K562 (cell line): ENCODE data around the gene ITGB2. TPM values are rescaled to one million over a fixed set of nuclear protein-coding genes. Genes with fewer than 3 reads are reported as not detected.

Source experiments
- ATAC-seq: fragments of 200-7000 bp; cut with Tn5 transposase; 3 replicates; pipeline ENCODE4 v1.9.1; 2020; ENCODE audit warnings: moderate library complexity
- BruUV-seq: library from RNA; stranded (reverse); fragments of 400-500 nt; replicated peaks from 2 replicates; lab custom pipeline; 2021; lab: Mats Ljungman, UMichigan
- CTCF ChIA-PET: fragments of 300-600 bp; formaldehyde crosslinking; extraction: SDS; loops from one replicate; lab custom pipeline; 2021; ENCODE audit warnings: low intra/inter-chr PET ratio; lab: Yijun Ruan, JAX
- POLR2A ChIA-PET: fragments of 300-600, 350-650 bp; sonication (Branson Sonifier 250); formaldehyde crosslinking; extraction: SDS; loops from one replicate; lab custom pipeline; 2021; ENCODE audit warnings: antibody characterized with exemption, inconsistent platforms; lab: Yijun Ruan, JAX
- DNase-seq, 4 experiments: peaks; one replicate each; pipeline versions ENCODE4 v3.0.0 to v3.0.0-alpha.2; 2011 to 2018; ENCODE audit warnings: low spot score in 3 of 4, mixed read lengths in 3 of 4; ENCODE audit errors: extremely low read depth in 1 of 4
- FAIRE-seq: peaks from 2 replicates; lab custom pipeline; 2011; peaks lifted over from hg19 to GRCh38; lab: Jason Lieb, UNC
- H2AFZ ChIP-seq: 2 replicates; pipeline ENCODE4 v1.6.0; 2011; ENCODE audit warnings: low read depth, low read length, control low read depth, inconsistent platforms
- H3K27ac ChIP-seq: fragments of 200-600 bp; 3 replicates; pipeline ENCODE4 v1.8.0; 2011; ENCODE audit warnings: low read depth, mild to moderate bottlenecking, control low read depth, inconsistent platforms, low read length, moderate library complexity, mixed read lengths; ENCODE audit errors: extremely low read depth
- H3K27me3 ChIP-seq, 2 experiments: fragments of 300-600 bp in 1 of 2; 2 replicates in 1 of 2; 3 replicates in 1 of 2; pipeline versions ENCODE4 v1.6.0 to v1.8.0; 2011; ENCODE audit warnings: inconsistent platforms in 2 of 2, low read length in 2 of 2, mild to moderate bottlenecking in 1 of 2, mixed read lengths in 1 of 2, moderate library complexity in 1 of 2; ENCODE audit not compliant: control insufficient read depth in 2 of 2, insufficient read depth in 2 of 2
- H3K36me3 ChIP-seq: fragments of 300-600 bp; 3 replicates; pipeline ENCODE4 v1.8.0; 2011; ENCODE audit warnings: mild to moderate bottlenecking, low read length, inconsistent platforms; ENCODE audit not compliant: control insufficient read depth, insufficient read depth
- H3K4me1 ChIP-seq, 2 experiments: fragments of 200-600 bp in 1 of 2; replicated peaks in 1 of 2; 2 replicates in 1 of 2; 3 replicates in 1 of 2; pipeline versions ENCODE4 v1.5.1 to v1.8.0; 2011; ENCODE audit warnings: inconsistent platforms in 2 of 2, low read length in 2 of 2, mild to moderate bottlenecking in 1 of 2, mixed read lengths in 1 of 2, moderate library complexity in 1 of 2; ENCODE audit not compliant: control insufficient read depth in 2 of 2, insufficient read depth in 2 of 2
- H3K4me2 ChIP-seq: 2 replicates; pipeline ENCODE4 v1.6.1; 2011; ENCODE audit warnings: low read length, control low read depth, inconsistent platforms, mixed read lengths; ENCODE audit not compliant: insufficient read depth
- H3K4me3 ChIP-seq: fragments of 200-600 bp; sonication (generic), shearing (Covaris generic); 2 replicates; pipeline ENCODE4 v1.5.1; 2016; ENCODE audit warnings: control low read depth, inconsistent platforms
- H3K79me2 ChIP-seq: fragments of 200-600 bp; 3 replicates; pipeline ENCODE4 v1.8.0; 2011; ENCODE audit warnings: low read length, inconsistent platforms; ENCODE audit not compliant: control insufficient read depth, insufficient read depth
- H3K9ac ChIP-seq, 2 experiments: 2 replicates each; pipeline versions ENCODE4 v1.6.0 to v1.6.1; 2011; ENCODE audit warnings: low read depth in 2 of 2, low read length in 2 of 2, control low read depth in 1 of 2, inconsistent platforms in 1 of 2, mild to moderate bottlenecking in 1 of 2, mixed read lengths in 1 of 2; ENCODE audit not compliant: insufficient read depth in 1 of 2
- H3K9me1 ChIP-seq: one replicate; pipeline ENCODE4 v1.6.0; 2011; ENCODE audit warnings: inconsistent platforms, mild to moderate bottlenecking, low read length, moderate library complexity; ENCODE audit not compliant: control insufficient read depth, insufficient read depth
- H3K9me3 ChIP-seq: replicated peaks from 2 replicates; pipeline ENCODE4 v1.5.1; 2011; ENCODE audit warnings: low read depth, low read length, inconsistent platforms; ENCODE audit not compliant: control insufficient read depth, insufficient read depth
- H4K20me1 ChIP-seq: replicated peaks from 2 replicates; pipeline ENCODE4 v1.6.1; 2011; ENCODE audit warnings: low read length, inconsistent platforms, mixed read lengths; ENCODE audit not compliant: control insufficient read depth, insufficient read depth
- ARNT ChIP-seq, 2 experiments: fragments of 450-650 bp; IDR thresholded peaks; 2 replicates each; pipeline ENCODE4 v1.6.1; 2016; ENCODE audit warnings: mild to moderate bottlenecking in 1 of 2
- EP400 ChIP-seq: fragments of 450-650 bp; IDR thresholded peaks from 2 replicates; pipeline ENCODE4 v1.6.1; 2017; ENCODE audit warnings: antibody characterized with exemption, mild to moderate bottlenecking, moderate library complexity
- ESRRB ChIP-seq: fragments of 250-450 bp; sonication (Bioruptor Pico); IDR thresholded peaks from 2 replicates; pipeline ENCODE4 v1.5.0; 2020; ENCODE audit warnings: mild to moderate bottlenecking, moderate library complexity, borderline replicate concordance
- FOXJ2 ChIP-seq: fragments of 200-800 bp; sonication (Bioruptor generic); IDR thresholded peaks from 2 replicates; pipeline ENCODE4 v1.6.1; 2016; ENCODE audit warnings: missing genetic modification characterization, missing compliant biosample characterization
- ILK ChIP-seq: fragments of 450-650 bp; IDR thresholded peaks from 2 replicates; pipeline ENCODE4 v1.6.1; 2016; ENCODE audit warnings: missing genetic modification characterization, low read depth, mild to moderate bottlenecking, missing compliant biosample characterization, moderate library complexity, borderline replicate concordance
- KHSRP ChIP-seq: fragments of 450-650 bp; IDR thresholded peaks from 2 replicates; pipeline ENCODE4 v1.6.1; 2017
- NR3C1 ChIP-seq: sonication (generic); formaldehyde crosslinking; IDR thresholded peaks from 2 replicates; pipeline ENCODE4 v1.8.1; 2022; ENCODE audit warnings: missing genetic modification reagents
- RBFOX2 ChIP-seq: fragments of 200-400 bp; formaldehyde crosslinking; IDR thresholded peaks from 2 replicates; pipeline ENCODE4 v1.6.1; 2017; ENCODE audit warnings: low read depth, mild to moderate bottlenecking, low read length, moderate library complexity
- RBM34 ChIP-seq: fragments of 200-400 bp; formaldehyde crosslinking; IDR thresholded peaks from 2 replicates; pipeline ENCODE4 v1.6.1; 2018; ENCODE audit warnings: low read length, borderline replicate concordance; ENCODE audit not compliant: insufficient read depth
- ZNF124 ChIP-seq: sonication (generic); formaldehyde crosslinking; IDR thresholded peaks from 2 replicates; pipeline ENCODE4 v1.8.1; 2022; ENCODE audit warnings: missing genetic modification reagents
- ZNF224 ChIP-seq: sonication (generic); formaldehyde crosslinking; IDR thresholded peaks from 2 replicates; pipeline ENCODE4 v1.8.0; 2022; ENCODE audit warnings: mild to moderate bottlenecking, missing genetic modification reagents
- ZNF764 ChIP-seq: fragments of 250-450 bp; sonication (Bioruptor Pico); IDR thresholded peaks from 2 replicates; pipeline ENCODE4 v1.4.0; 2020; ENCODE audit warnings: low read depth, mild to moderate bottlenecking, moderate library complexity
- ZNF77 ChIP-seq: fragments of 250-450 bp; sonication (Bioruptor Pico); IDR thresholded peaks from 2 replicates; pipeline ENCODE4 v1.5.0; 2020
- WGBS: fragments of 100-300 bp; shearing (Covaris generic); methylation state at CpG from one replicate; pipeline ENCODE4 v1.1.6; 2016; ENCODE audit warnings: low coverage, mixed read lengths; ENCODE audit not compliant: insufficient coverage; ENCODE audit errors: missing lambda C conversion rate; 5-methylcytosine and 5-hydroxymethylcytosine counted together
- in situ Hi-C: fragments of 300-500 bp; cut with MboI; formaldehyde crosslinking; loops from 4 replicates; pipeline ENCODE4 v1.15.0; 2018; ENCODE audit warnings: inconsistent platforms, mixed read lengths
- intact Hi-C: fragments of 100-400 bp; cut with micrococcal nuclease; formaldehyde crosslinking; loops from 2 replicates; pipeline ENCODE4 v1.14.2; 2022
- polyA plus RNA-seq, 8 experiments: library from polyadenylated mRNA; depleted of rRNA in 4 of 8; stranded (reverse) in 5 of 8; unstranded in 3 of 8; fragments of >200 nt; fragmentation: Nextera tagmentation in 2 of 8; fragmentation: Illumina TruSeq in 1 of 8; extraction: Ambion mirVana in 2 of 8; extraction: Trizol in 1 of 8; gene quantifications; 2 replicates each; pipeline versions ENCODE4 v1.2.1 to v1.2.3, GENCODE V29; 2011 to 2014; ENCODE audit warnings: inconsistent platforms in 1 of 8, missing spikeins in 1 of 8
- total RNA-seq, 7 experiments: library from RNA; depleted of rRNA in 6 of 7; stranded (reverse); fragments of >200 nt in 6 of 7; fragmentation: Illumina TruSeq in 2 of 7; extraction: Trizol in 2 of 7; gene quantifications; 2 replicates each; pipeline versions ENCODE4 v1.2.1 to v1.2.3, GENCODE V29; 2011 to 2021; ENCODE audit warnings: low replicate concordance in 1 of 7
- TF ChIP-seq, protein P1 (sequence below), 2 experiments: fragments of 450-650 bp; IDR thresholded peaks; 2 replicates each; pipeline ENCODE4 v1.6.1; 2016
- TF ChIP-seq, protein P2 (sequence below): fragments of 450-650 bp; IDR thresholded peaks from 2 replicates; pipeline ENCODE4 v1.6.1; 2016; ENCODE audit warnings: missing biosample characterization, missing genetic modification characterization
- TF ChIP-seq, protein P3 (sequence below): fragments of 200-800 bp; sonication (Bioruptor generic); IDR thresholded peaks from 2 replicates; pipeline ENCODE4 v1.6.1; 2017; ENCODE audit warnings: missing genetic modification characterization, missing compliant biosample characterization

The ITGB2 gene
- total and polyA plus RNA-seq, 9 of the 15 experiments (the other 6 are each of a cell fraction or from before 2014, with no cell fraction given), result 0.07 to 1.3 (median 0.51) TPM; not detected in 2

DNA sequence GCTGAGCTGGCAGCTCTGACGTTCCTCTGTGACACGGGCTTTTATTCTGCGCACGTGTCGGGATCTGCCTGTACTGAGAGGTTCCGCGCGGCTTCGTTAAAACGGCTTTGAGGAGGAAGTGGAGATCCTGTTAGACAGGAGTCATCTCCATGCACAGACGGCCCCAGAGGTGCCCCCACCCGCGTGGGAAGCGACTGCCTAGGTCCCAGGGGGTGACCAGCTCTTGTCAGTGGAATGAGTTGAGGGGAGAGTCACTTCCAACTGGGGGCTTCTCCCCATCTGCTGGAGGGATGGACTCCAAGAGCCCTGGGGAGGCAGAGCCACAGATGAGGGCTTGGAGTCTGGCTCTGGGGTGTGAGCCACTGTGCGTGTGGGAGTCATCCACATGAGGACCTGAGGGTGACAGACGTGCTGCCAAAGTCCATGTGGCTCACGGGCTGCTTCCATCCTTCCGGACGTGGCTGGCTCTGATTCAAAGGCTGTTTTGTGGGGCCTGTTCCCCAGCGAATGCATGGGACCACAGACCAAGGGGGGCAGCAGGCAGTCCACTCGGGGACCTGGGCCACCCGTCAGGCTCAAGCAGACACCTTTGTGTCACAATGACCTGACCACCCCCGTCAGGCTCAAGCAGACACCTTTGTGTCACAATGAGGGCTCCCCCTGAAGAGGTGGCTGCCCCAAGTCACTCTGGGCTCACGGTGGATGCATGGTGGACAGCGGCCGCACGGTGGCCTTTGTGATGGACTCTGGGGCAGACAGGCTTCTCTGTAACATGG lies 74.0 kb downstream of the ITGB2 start (continued):
- TF ChIP-seq, protein P1, sequence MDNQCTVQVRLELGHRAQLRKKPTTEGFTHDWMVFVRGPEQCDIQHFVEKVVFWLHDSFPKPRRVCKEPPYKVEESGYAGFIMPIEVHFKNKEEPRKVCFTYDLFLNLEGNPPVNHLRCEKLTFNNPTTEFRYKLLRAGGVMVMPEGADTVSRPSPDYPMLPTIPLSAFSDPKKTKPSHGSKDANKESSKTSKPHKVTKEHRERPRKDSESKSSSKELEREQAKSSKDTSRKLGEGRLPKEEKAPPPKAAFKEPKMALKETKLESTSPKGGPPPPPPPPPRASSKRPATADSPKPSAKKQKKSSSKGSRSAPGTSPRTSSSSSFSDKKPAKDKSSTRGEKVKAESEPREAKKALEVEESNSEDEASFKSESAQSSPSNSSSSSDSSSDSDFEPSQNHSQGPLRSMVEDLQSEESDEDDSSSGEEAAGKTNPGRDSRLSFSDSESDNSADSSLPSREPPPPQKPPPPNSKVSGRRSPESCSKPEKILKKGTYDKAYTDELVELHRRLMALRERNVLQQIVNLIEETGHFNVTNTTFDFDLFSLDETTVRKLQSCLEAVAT (IDR thresholded peaks at IDR 0.05), result no peak

DNA sequence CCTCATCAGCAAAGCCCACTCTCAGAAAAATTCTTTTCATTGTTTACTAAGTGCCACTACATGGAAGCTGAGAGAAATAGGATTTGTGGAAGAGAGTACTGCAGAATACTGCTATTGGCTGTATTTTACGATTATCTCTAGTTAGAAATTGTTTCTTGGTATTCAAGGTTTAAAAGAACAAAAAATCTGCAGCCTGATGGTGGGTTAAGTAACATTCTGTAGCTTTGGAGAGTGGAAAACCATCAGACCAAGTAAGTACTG lies 74.5 kb downstream of the ITGB2 start:
- in situ Hi-C loops, result no loop called here
- Histone ChIP-seq H3K79me2 (no peaks in the 10 kb centered on the region), H4K20me1 (no peaks in the 10 kb centered on the region)
- TF ChIP-seq ARNT (IDR thresholded peaks at IDR 0.05) (no peak), KHSRP (no peak), ZNF77 (CRISPR knock-in tag) (no peak), ILK (tag) (no peak), ZNF764 (no peak), ZNF224 (no peak), ZNF124 (CRISPR knock-in tag) (no peak), RBM34 (no peak), ESRRB (CRISPR knock-in tag) (no peak), EP400 (0 out of 2 replicates have a peak, but pooled peaks have one; percentile 35), NR3C1 (no peak), FOXJ2 (tag) (no peak), RBFOX2 (no peak)
- TF ChIP-seq, protein P2, sequence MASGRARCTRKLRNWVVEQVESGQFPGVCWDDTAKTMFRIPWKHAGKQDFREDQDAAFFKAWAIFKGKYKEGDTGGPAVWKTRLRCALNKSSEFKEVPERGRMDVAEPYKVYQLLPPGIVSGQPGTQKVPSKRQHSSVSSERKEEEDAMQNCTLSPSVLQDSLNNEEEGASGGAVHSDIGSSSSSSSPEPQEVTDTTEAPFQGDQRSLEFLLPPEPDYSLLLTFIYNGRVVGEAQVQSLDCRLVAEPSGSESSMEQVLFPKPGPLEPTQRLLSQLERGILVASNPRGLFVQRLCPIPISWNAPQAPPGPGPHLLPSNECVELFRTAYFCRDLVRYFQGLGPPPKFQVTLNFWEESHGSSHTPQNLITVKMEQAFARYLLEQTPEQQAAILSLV, result no peak
- TF ChIP-seq, protein P3, sequence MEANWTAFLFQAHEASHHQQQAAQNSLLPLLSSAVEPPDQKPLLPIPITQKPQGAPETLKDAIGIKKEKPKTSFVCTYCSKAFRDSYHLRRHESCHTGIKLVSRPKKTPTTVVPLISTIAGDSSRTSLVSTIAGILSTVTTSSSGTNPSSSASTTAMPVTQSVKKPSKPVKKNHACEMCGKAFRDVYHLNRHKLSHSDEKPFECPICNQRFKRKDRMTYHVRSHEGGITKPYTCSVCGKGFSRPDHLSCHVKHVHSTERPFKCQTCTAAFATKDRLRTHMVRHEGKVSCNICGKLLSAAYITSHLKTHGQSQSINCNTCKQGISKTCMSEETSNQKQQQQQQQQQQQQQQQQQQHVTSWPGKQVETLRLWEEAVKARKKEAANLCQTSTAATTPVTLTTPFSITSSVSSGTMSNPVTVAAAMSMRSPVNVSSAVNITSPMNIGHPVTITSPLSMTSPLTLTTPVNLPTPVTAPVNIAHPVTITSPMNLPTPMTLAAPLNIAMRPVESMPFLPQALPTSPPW, result no peak

More for the DNA sequence above, 74.5 kb downstream of the ITGB2 start:
- CTCF ChIA-PET, result interaction anchor here (0.8 kb wide), 1 partner anchor 46 kb away, joined by 3 read pairs; no protein-coding TSS in a partner anchor
- BruUV-seq, result TSS peak; percentile 69
- Histone ChIP-seq H3K27ac (no peak overlapping the region), H2AFZ (peak overlapping the region; percentile 67), H3K36me3 (peaks cover 25% of the 10 kb centered on the region), H3K9me1 (no peaks in the 10 kb centered on the region), H3K4me1 (peaks cover 15 to 45% of the 10 kb centered on the region in 2 experiments), H3K4me2 (peak overlapping the region; percentile 59), H3K4me3 (peak overlapping the region; percentile 32), H3K27me3 (peaks cover 8 to 20% of the 10 kb centered on the region in 2 experiments; a peak in 3 of 5 replicates), H3K9ac (peak overlapping the region; percentile 25 to 85; a peak in 2 of 4 replicates), H3K9me3 (no peaks in the 10 kb centered on the region)
- 19% methylated on average over 1 of the region's 1 CpG for WGBS
- DNase-seq (no peak), FAIRE-seq (no peak), ATAC-seq (no peak)
- POLR2A ChIA-PET, result interaction anchor here (1.0 to 1.4 kb wide), 3 partner anchors 8 to 38 kb away, joined by 3 to 6 read pairs (median 4); no protein-coding TSS in a partner anchor
- intact Hi-C loops, result loop anchor here (5.0 kb wide), 1 partner anchor 44 kb away; the partner anchor contains the start of gene UBE2G2
